Stomach (tissue), 4 donors: ENCODE data around the gene MAP7.

ENCODE experiments used
- CTCF ChIP-seq, 7 experiments: fragments of 450-650 bp in 4 of 7; fragments of 200-600 bp in 3 of 7; sonication (generic) in 3 of 7; IDR thresholded peaks; one replicate each; pipeline ENCODE4 v1.5.1; 2016 to 2019; ENCODE audit warnings: antibody characterized with exemption in 7 of 7, control low read depth in 2 of 7, mild to moderate bottlenecking in 1 of 7
- EP300 ChIP-seq: sonication (generic); formaldehyde crosslinking; IDR thresholded peaks from one replicate; pipeline ENCODE4 v1.6.1; 2017; ENCODE audit warnings: antibody characterized with exemption
- POLR2A ChIP-seq, 4 donors: fragments of 450-650 bp; IDR thresholded peaks; one replicate each; pipeline ENCODE4 v1.6.1; 2016; ENCODE audit warnings: antibody characterized with exemption in 4 of 4, control low read depth in 2 of 4, mild to moderate bottlenecking in 1 of 4, moderate library complexity in 1 of 4
- POLR2AphosphoS5 ChIP-seq, 3 donors: sonication (generic); formaldehyde crosslinking; IDR thresholded peaks; one replicate each; pipeline ENCODE4 v1.6.1; 2016; ENCODE audit warnings: antibody characterized with exemption in 3 of 3

GRCh38 chr6:136571496-136571895, 21.3 kb upstream of the MAP7 start:
- no peak for TF ChIP-seq CTCF (IDR thresholded peaks at IDR 0.05)
- no peak for TF ChIP-seq EP300
- TF ChIP-seq POLR2AphosphoS5 (IDR thresholded peaks at IDR 0.05): no peak
- no peak for TF ChIP-seq POLR2A (IDR thresholded peaks at IDR 0.05)
